OCI-LY1 (cell line): Measurements from ENCODE around the gene ARHGAP27.

Source experiments
- H2AFZ ChIP-seq: fragments of 200-600 bp; sonication (generic), shearing (Covaris generic); 2 replicates; pipeline ENCODE4 v1.6.0; 2014; ENCODE audit warnings: antibody characterized with exemption, mild to moderate bottlenecking, low read length
- H3F3A ChIP-seq: fragments of 200-600 bp; sonication (generic), shearing (Covaris generic); 2 replicates; pipeline ENCODE4 v1.6.0; 2014; ENCODE audit warnings: mild to moderate bottlenecking, antibody characterized with exemption, low read length, moderate library complexity; ENCODE audit not compliant: insufficient read depth
- H3K27ac ChIP-seq: fragments of 200-600 bp; sonication (generic); 2 replicates; pipeline ENCODE4 v1.5.1; 2014; ENCODE audit warnings: low read length, mixed run types, mild to moderate bottlenecking, low read depth; ENCODE audit not compliant: poor library complexity, severe bottlenecking
- H3K27me3 ChIP-seq: fragments of 200-600 bp; sonication (generic); 2 replicates; pipeline ENCODE4 v1.6.0; 2014; ENCODE audit warnings: antibody characterized with exemption, mild to moderate bottlenecking, low read length, moderate library complexity; ENCODE audit not compliant: insufficient read depth
- H3K36me3 ChIP-seq: fragments of 200-600 bp; sonication (generic); 2 replicates; pipeline ENCODE4 v1.6.1; 2014; ENCODE audit warnings: mild to moderate bottlenecking, antibody characterized with exemption, low read length, moderate library complexity, mixed read lengths; ENCODE audit not compliant: insufficient read depth
- H3K4me1 ChIP-seq: fragments of 200-600 bp; sonication (generic); 2 replicates; pipeline ENCODE4 v1.5.1; 2014; ENCODE audit warnings: mild to moderate bottlenecking, low read length, moderate library complexity; ENCODE audit not compliant: insufficient read depth, severe bottlenecking
- H3K4me2 ChIP-seq: fragments of 200-600 bp; sonication (generic), shearing (Covaris generic); 2 replicates; pipeline ENCODE4 v1.6.1; 2014; ENCODE audit warnings: low read length
- H3K4me3 ChIP-seq: fragments of 200-600 bp; sonication (generic); 2 replicates; pipeline ENCODE4 v1.5.1; 2014; ENCODE audit warnings: low read length, low read depth, mild to moderate bottlenecking, mixed read lengths; ENCODE audit not compliant: poor library complexity, severe bottlenecking
- H3K79me2 ChIP-seq: fragments of 200-600 bp; shearing (Covaris generic); 2 replicates; pipeline ENCODE4 v1.6.1; 2016; ENCODE audit warnings: mixed run types, low read length, mixed read lengths; ENCODE audit not compliant: insufficient read depth
- H3K9ac ChIP-seq: fragments of 200-600 bp; sonication (generic), shearing (Covaris generic); 2 replicates; pipeline ENCODE4 v1.6.1; 2014; ENCODE audit warnings: mild to moderate bottlenecking, low read length, mixed read lengths
- H3K9me2 ChIP-seq: fragments of 200-600 bp; sonication (generic), shearing (Covaris generic); 2 replicates; pipeline ENCODE4 v1.6.1; 2014; ENCODE audit warnings: low read depth, mild to moderate bottlenecking, low read length, mixed read lengths
- H3K9me3 ChIP-seq: fragments of 200-600 bp; shearing (Covaris generic); 2 replicates; pipeline ENCODE4 v1.6.1; 2014; ENCODE audit warnings: low read length, mixed read lengths
- H4K20me1 ChIP-seq: fragments of 200-600 bp; sonication (generic), shearing (Covaris generic); 2 replicates; pipeline ENCODE4 v1.6.0; 2016; ENCODE audit warnings: mild to moderate bottlenecking, low read length; ENCODE audit not compliant: insufficient read depth
- CTCF ChIP-seq: fragments of 200-600 bp; sonication (generic), shearing (Covaris generic); IDR thresholded peaks from 2 replicates; pipeline ENCODE4 v1.5.1; 2017; ENCODE audit warnings: mild to moderate bottlenecking, antibody characterized with exemption, low read length, moderate library complexity, mixed read lengths
- EZH2 ChIP-seq: fragments of 200-600 bp; sonication (generic), shearing (Covaris generic); IDR thresholded peaks from 2 replicates; pipeline ENCODE4 v1.8.0; 2017; ENCODE audit warnings: borderline replicate concordance, mixed run types, mild to moderate bottlenecking, antibody characterized with exemption, low read length, moderate library complexity, mixed read lengths

The ARHGAP27 gene

DNA sequence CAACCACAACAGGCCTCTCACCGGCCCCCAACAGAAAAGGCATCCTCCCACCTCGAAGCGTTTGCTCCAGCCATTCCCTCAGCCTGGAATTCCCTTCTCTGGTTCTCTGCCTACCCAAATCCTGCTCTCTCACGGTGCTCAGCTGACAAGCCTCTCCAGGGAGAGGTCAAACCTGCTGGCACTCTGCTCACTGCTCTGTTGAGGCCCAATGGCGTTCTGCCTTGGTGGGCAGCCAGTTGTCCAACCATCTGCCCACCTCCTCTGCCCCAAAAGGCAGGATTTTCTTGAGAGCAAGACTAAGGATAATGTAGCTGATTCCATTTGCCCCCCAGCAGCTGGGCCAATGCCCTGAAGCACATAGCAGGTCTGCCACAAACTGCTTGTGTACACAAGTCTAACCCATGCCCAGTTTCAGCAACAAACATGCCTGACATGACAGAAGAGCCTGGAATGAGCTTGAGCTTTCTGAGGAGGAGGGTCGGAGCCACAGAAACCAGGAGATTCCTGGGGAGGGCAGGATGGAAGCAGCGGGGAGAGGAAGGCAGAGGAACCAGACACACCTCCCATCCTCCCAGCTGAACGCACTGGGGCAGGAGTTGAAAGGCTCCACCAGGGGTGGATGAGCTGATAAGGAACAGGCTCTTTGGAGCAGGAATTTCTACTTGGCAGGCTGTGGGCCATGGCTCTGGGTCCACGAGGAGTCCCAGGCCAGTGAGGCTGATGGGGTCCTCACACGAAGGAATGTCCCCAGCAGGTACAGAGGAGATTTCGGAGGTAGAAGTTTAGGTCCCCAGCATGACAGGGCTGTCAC, 23.9 kb downstream of the ARHGAP27 start:
- TF ChIP-seq EZH2, result no peak
- no peak for TF ChIP-seq CTCF
- Histone ChIP-seq H3K27ac (peak overlapping the region; percentile 71), H3K79me2 (no peaks in the 10 kb centered on the region)

DNA sequence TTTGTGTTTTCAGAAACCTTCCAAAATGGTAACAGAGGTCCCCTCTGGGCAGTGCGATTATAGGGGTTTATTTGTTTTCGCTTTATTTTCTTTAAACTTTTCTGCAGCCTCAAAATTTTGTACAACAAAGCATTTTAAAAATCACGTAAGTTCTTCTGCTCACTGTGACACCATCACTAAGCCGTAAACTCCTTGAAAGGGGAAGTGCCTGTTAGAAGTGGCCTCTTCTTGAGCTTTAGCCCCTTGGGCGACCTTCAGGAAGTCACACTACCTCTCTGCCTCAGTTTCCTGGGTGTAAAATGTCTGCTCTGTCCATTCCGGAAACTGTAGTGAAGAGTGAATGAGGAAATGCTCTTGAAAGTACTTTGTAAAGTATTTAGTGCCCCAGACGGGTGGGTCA, 26.6 kb downstream of the ARHGAP27 start:
- H3K4me2 ChIP-seq, result no peak overlapping the region

More for the DNA sequence above, 23.9 kb downstream of the ARHGAP27 start:
- peak overlapping the region; percentile 85; the same call in 1 of the 2 replicates for H3K9ac ChIP-seq
- H3K9me2 ChIP-seq, result no peaks in the 10 kb centered on the region
- no peaks in the 10 kb centered on the region for H3F3A ChIP-seq
- peak overlapping the region; percentile 76 for H3K4me3 ChIP-seq
- peak overlapping the region; percentile 86 for H3K4me2 ChIP-seq
- H2AFZ ChIP-seq, result no peak overlapping the region
- no peaks in the 10 kb centered on the region for H4K20me1 ChIP-seq
- H3K4me1 ChIP-seq, result peaks cover 56% of the 10 kb centered on the region
- no peaks in the 10 kb centered on the region for H3K27me3 ChIP-seq
- no peaks in the 10 kb centered on the region for H3K9me3 ChIP-seq
- peaks cover 15% of the 10 kb centered on the region; the same call in 1 of the 2 replicates for H3K36me3 ChIP-seq

DNA sequence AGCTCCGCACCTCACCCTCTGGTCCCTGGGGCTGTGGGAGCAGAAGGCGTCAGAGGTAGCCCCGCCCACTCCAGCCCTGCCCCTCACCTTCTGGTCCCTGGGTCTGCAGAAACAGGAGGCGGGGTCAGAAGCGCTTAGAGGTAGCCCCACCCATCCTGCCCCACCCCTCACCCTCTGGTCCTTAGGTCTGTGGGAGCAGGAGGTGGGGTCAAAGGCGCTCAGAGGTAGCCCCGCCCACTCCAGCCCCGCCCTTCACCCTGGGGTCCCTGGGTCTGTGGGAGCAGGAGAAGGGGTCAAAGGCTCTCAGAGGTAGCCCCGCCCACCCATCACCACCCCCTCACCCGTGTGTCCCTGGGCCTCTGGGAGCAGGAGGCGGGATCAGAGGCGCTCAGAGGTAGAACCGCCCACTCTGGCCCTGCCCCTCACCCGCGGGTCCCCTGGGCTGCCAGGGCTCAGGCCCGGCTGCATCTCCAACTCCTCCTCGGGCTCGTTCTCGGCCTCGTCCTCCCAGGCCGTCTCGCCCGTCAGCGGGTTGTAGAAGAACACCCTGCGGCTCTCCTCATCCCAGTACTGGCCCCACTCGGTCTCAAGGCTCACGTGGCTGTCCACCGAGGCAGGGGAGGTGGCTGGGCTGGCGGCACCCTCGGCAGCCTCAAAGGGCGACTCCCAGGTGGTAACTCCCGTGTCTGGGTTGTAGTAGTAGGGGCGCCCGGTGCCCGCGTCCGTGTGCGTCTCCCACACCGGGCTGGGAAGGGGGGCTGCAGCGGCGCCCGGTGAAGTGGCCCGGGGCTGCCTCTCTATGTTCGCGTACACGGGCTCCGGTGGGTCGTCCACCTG, 27.2 kb downstream of the ARHGAP27 start:
- no peaks in the 10 kb centered on the region for H3F3A ChIP-seq
- H4K20me1 ChIP-seq, result no peaks in the 10 kb centered on the region
- H3K9ac ChIP-seq, result no peak overlapping the region
- H3K9me2 ChIP-seq, result no peaks in the 10 kb centered on the region
- no peak overlapping the region for H2AFZ ChIP-seq
- H3K36me3 ChIP-seq, result peaks cover 33% of the 10 kb centered on the region
- H3K9me3 ChIP-seq, result no peaks in the 10 kb centered on the region
- H3K4me1 ChIP-seq, result peaks cover 45% of the 10 kb centered on the region
- H3K4me2 ChIP-seq, result no peak overlapping the region
- H3K4me3 ChIP-seq, result no peak overlapping the region
- H3K79me2 ChIP-seq, result no peaks in the 10 kb centered on the region
- TF ChIP-seq EZH2, result no peak
- TF ChIP-seq CTCF, result no peak
- H3K27ac ChIP-seq, result no peak overlapping the region
- no peaks in the 10 kb centered on the region for H3K27me3 ChIP-seq

More for the DNA sequence above, 26.6 kb downstream of the ARHGAP27 start:
- no peak overlapping the region for H2AFZ ChIP-seq
- H3K27ac ChIP-seq, result no peak overlapping the region
- H3K4me1 ChIP-seq, result peaks cover 51% of the 10 kb centered on the region
- H3K9ac ChIP-seq, result no peak overlapping the region
- no peaks in the 10 kb centered on the region for H3K9me3 ChIP-seq
- no peak overlapping the region for H3K4me3 ChIP-seq
- no peaks in the 10 kb centered on the region for H3K27me3 ChIP-seq
- H3K36me3 ChIP-seq, result peaks cover 29% of the 10 kb centered on the region
- H3K79me2 ChIP-seq, result no peaks in the 10 kb centered on the region
- no peaks in the 10 kb centered on the region for H4K20me1 ChIP-seq
- TF ChIP-seq EZH2 (no peak), CTCF (no peak)
- H3K9me2 ChIP-seq, result no peaks in the 10 kb centered on the region
- H3F3A ChIP-seq, result no peaks in the 10 kb centered on the region
